Activated T-helper 1 cell treated with Interleukin-2 at 50 U/mL for 16 hours (primary cell): ENCODE results near the gene PDE1A.
"Not testable (repeated sequence)": the region's sequence is repeated elsewhere in the genome, so short reads cannot be mapped to it uniquely, and the experiment has no call there.

Experiments
- DNase-seq: peaks from one replicate; pipeline ENCODE4 v3.0.0-alpha.2; 2020; ENCODE audit warnings: low read depth

PDE1A gene

GRCh38 chr2:182406221-182406620 is 20.6 kb downstream of the PDE1A start:
- DNase-seq, result no peak

DNA sequence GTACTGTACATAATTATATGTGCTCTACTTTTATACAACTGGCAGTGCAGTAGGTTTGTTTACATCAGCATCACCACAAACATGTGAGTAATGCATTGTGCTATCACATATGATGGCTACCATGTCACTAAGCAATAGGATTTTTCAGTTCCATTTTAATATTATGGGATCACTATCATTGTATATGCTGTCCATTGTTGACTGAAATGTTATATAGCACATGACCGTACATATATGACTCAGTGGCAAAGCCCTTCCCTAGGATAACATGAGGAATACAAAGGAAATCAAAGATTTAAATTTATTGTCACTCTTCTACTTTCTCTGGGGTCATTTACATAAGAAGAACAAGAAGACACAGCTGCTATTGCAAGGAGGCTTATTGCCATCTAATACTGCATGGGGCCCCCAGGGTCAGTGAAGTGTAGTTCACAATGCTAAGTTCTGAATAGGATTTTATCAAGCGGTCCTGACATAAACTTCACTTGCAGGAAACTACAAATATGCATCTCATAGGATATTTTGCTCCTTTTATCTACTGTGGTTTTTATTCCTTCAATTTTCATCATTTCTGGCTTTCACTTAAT is 21.8 kb downstream of the PDE1A start:
- no peak for DNase-seq

GRCh38 chr2:182404092-182404491 is 22.7 kb downstream of the PDE1A start:
- no peak for DNase-seq

DNA sequence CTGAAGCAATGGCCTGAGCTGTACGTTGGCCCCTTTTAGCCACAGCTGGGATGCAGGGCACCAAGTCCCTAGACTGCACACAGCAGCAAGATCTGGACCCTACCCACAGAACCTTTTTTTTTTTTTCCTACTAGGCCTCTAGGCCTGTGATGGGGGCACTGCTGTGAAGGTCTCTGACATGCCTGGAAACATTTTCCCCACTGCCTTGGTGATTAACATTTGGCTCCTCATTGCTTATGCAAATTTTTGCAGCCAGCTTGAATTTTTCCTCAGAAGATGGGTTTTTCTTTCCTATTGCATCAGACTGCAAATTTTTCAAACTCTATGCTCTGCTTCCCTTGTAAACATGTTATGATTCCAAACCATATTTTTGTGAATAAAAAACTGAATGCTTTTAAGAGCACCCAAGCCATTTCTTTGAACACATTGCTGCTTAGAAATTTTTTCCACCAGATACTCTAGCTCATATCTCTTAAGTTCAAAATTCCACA is 33.5 kb downstream of the PDE1A start:
- DNase-seq, result no peak

- DNase-seq, result no peak
Measured at GRCh38 chr2:182391443-182391842, 35.4 kb downstream of the PDE1A start.

GRCh38 chr2:182386267-182386880 is 40.5 kb downstream of the PDE1A start:
- DNase-seq, result not testable (repeated sequence)

- DNase-seq, result no peak
Measured at GRCh38 chr2:182384860-182385259, 42.0 kb downstream of the PDE1A start.

GRCh38 chr2:182381225-182381624 is 45.6 kb downstream of the PDE1A start:
- no peak for DNase-seq

DNA sequence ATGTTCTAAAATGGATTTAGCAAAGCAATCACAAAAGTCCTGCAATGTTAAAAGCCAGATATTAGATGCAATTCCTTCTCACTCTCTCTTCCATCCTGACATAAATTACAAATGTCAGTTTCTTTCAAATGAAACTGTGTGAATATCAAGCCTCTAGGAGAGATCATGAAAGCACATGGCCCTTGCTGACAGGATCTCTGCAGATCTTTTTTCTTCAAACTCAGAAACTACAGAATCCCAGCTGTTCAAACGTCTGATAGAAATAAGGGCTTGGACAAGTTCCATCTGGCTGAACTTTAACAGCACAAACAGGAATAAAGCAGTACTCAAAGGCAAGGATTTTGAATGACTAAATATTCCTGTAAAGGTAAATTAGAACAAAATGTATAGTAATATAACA is 47.6 kb downstream of the PDE1A start:
- DNase-seq, result no peak

DNA sequence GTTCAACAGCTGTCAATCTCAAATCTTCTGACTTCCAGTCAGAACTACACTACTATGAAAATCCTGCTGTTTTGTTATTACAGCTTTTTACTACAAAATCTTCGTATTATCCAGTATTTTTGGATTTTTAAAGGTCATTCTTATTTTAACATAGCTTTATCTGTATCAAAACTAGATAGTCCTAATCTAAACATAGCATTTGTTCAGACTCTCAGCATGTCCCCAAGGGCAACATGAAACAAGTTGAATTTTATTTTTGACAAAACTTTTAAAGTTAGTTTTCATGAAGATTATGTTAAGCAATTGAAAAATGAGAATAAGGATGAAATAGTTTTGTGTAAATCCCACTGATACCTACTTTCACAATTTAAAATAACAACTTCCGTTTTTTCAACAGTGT is 48.1 kb downstream of the PDE1A start:
- no peak for DNase-seq

DNA sequence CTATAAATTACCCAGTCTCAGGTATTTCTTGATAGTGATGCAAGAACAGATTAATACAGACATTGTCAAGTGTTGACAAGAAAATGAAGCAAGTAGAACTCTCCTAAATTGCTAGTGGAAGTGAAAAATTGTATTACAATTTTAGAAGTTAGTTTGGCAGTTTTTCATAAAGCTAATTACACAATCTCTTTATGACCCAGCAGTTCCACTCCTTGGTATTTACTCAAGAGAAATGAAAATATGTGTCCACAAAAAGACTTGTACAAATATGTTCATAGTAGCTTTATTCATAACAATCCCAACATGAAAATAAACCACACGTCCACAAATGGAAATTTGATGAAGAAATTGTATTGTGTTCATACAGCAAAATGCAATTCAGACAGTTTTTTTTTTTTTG is 49.4 kb downstream of the PDE1A start:
- no peak for DNase-seq

GRCh38 chr2:182375862-182376261 is 51.0 kb downstream of the PDE1A start:
- DNase-seq, result no peak

DNA sequence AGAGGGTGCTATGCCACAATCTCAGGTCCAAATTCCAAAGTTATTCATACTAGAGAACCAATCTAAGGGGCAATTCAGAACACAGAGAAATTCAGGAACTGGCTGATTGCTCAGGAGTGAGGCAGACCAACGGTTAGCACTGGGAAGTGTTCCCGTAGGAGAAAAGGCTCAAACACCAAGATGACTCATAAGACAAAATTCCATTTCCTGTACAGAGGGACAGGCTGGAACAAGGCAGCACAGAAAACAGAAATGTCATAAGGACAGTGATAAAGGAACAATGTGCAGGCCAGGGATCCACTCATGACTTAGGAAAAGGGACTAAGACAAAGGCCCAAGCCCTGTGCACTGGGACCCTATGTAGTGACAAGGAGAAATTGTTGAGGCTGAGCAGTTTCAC is 54.2 kb downstream of the PDE1A start:
- no peak for DNase-seq

DNA sequence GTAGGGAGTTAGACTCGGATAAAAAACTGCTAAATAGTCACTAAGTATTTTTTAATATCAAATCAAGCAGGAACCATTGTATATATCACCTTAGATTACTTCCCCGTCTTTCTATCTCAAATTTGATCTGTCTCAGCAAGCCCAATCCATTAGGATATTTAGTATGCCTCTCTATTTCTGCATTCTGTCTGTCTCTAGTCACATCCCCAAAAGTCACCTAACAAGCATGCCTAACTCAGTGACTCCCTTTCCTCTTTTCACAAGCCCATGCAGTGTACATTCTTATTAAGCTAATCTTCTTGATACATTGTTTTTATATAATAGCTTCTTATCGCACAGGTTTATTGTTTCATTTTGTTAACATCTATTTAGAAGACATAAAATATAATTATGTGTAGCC is 57.8 kb downstream of the PDE1A start:
- DNase-seq, result no peak

- DNase-seq, result no peak
Measured at GRCh38 chr2:182368446-182368845, 58.4 kb downstream of the PDE1A start.

DNA sequence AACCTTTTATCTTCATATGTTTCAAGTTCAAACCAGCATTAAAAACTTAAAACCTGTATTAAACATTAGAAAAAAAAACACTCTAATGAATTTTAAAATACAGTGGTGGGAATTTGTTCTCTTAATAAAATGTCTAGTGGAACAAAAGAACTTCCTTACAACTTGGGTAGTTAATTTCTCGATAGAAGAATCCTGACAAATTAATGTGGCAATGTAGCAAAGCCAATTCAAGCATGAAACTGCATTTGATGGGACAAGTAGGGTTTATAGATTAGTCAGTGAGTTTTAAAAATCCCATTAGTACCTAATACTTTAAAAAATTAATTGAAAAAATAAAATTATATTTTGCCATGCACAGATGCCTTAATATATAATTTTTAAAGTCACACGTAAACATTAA is 59.4 kb downstream of the PDE1A start:
- no peak for DNase-seq

GRCh38 chr2:182366628-182367027 is 60.2 kb downstream of the PDE1A start:
- no peak for DNase-seq

GRCh38 chr2:182365855-182366254 is 61.0 kb downstream of the PDE1A start:
- no peak for DNase-seq

DNA sequence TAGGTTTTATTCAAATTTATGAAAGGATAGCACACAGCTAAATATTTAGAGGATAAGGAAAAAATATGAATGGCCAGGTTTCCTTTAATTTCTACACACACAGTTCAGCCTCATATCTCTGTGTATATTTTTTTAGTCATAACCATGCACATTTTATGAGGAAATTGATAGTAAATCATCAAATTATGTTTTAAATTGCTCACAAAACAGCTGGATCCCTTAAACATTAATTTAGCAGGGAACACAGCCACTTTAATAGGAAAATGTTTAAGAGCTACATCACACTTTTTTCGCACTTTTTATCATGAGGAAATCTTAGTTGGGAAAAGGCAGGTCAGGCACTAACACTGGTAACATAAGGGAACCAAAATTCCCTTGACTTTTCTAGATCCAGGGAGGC is 65.4 kb downstream of the PDE1A start:
- no peak for DNase-seq

GRCh38 chr2:182360663-182361260 is 66.1 kb downstream of the PDE1A start:
- DNase-seq, result no peak

- DNase-seq, result no peak
Measured at GRCh38 chr2:182359990-182360662, 66.7 kb downstream of the PDE1A start.

DNA sequence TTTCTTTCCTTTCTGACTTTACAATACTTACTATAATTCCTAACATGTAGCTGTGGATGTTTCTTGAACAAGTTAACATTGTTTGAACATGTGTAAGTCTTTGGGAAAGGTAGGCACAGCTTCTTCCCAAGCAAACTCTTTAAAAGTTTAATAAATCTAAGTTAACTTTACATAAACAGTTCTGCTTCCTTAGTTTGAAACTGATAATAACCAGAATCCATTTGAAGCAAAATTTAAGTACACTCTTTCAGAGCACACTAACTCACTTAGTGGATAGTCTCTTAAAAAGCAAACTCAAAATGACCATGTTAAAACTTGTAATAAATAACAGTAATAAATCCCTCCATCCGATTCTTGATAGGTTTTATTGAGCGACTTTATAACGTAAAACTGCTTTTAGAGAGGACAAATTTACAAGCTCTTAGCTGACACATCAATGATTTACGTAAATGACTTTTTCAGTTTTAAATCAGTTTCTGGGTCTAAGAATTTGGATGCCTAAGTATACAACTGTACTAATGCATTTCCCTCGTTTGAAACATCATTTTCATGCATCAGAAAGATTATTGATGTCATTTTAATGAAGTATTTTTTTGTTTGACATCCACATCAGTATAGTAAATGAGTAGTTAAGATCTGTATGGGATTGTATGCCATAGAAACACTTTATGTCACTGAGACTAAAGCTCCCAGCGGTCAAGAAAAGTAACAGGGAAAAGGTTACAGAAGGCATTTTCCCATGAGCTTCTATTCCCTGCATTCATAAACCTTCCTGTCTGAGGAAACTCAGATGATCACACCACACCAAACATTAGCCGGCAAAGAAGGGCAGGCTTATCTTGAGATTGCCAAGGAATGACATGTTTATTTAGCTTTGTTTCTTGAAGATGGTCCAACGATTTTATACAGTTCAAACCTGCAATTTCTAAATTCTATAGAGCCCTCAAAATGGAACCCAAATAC is 67.5 kb downstream of the PDE1A start:
- no peak for DNase-seq
